Stimulated activated CD4-positive, alpha-beta T cell treated with anti-CD3 and anti-CD28 coated beads, Interleukin-12 subunit alpha, Interleukin-12 subunit beta, amount 100 ng/mL, for 4 hours (primary cell): ENCODE measurements around the gene DNAJB2.
"Not testable (repeated sequence)": the region's sequence is repeated elsewhere in the genome, so short reads cannot be mapped to it uniquely, and the experiment has no call there.

ENCODE experiments used
- DNase-seq: peaks from one replicate; pipeline ENCODE4 v3.0.0-alpha.2; 2020

The DNAJB2 gene

DNA sequence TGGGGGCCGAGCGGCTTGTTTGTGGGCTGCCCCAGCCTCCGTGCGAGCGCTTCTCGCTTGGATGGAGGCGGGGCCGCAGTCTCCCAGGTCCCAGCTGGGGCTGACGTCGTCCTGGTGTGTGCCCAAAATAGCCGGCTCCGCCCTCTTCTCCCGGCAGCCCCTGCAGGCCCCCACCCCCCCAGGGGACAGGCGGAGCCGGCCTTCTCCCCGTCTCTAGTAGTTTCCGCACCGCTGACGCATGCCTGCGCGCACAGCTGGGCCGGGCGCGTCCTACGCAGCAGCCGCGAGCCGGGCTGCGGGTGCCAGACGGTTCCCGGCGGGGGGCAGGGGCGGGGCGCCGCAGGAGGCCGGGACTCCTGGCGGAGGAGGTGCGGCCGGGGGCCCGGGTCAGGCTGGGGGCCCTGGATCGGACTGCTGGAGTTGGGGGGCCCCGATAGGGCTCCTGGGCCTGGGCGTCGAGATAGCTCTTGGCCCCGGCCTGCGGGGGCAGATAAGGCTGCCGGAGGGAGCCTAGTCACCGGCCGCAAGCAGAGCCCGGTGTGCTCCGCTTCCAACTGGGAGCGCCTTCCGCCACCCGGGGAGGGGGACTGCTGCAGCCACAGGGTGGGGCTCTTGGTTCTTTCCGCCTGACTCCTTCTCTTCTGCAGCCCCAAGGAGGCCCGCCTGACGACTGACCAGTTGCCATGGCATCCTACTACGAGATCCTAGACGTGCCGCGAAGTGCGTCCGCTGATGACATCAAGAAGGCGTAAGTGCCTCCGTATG lies at the start of gene DNAJB2:
Gene DNAJB2, plus strand, starts transcription at position 216 of the 765 bp plus-strand sequence. Its CDS starts 468 bp downstream, at position 684.
- peak; percentile 98 for DNase-seq

- peak; percentile 47 for DNase-seq
Measured at GRCh38 chr2:219230059-219230540, 49.1 kb upstream of the DNAJB2 start.

- no peak for DNase-seq
Measured at GRCh38 chr2:219234331-219234730, 44.8 kb upstream of the DNAJB2 start.

DNA sequence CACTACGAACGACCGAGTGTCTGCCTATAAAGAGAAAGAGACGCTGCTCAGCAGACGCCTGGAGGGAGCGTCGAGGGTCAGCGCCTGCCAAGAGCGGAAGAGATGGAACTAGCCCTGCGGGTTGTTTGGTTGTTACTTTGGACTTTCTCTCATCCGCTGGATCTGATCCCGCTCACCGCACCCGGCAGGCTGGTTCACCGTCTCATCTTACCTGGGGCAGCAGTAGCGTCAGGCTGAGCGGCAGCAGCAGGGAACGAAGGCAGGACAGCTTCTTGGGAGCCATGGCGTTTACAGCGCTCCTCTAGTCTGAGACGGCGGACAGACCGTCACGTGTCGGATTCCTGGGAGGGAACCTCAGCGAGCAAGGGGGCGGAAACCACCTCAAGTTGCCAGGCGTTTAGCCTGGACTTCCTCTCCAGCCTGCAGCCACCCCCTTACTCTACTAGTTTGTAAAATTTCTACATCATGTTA lies 35.8 kb upstream of the DNAJB2 start:
- DNase-seq: no peak

- no peak for DNase-seq
Measured at GRCh38 chr2:219244789-219245147, 34.4 kb upstream of the DNAJB2 start.

GRCh38 chr2:219245148-219245898 lies 33.8 kb upstream of the DNAJB2 start, which contains the start of the genes GLB1L and STK16:
Gene GLB1L, minus strand, starts transcription at chr2:219245444. Its CDS starts 1,871 bp downstream, at chr2:219243573.
Gene STK16, plus strand, starts transcription at chr2:219245479. Its CDS starts 521 bp downstream, at chr2:219246000.
- peak; percentile 88 for DNase-seq

DNA sequence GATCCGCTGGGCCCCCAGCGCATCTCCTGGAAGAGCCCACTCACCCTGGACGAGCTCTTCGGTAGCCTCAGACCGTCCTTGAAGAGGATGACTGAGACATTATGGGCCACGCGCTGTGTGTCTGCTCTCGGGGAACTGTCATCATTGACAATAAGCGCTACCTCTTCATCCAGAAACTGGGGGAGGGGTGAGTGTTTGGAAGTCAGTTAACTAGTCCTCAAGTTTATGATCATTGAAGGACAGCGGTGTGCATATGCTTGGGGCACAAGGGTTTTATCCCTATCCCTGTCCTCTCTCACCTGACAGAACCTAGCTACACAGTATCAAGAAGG lies 33.3 kb upstream of the DNAJB2 start:
- no peak for DNase-seq

DNA sequence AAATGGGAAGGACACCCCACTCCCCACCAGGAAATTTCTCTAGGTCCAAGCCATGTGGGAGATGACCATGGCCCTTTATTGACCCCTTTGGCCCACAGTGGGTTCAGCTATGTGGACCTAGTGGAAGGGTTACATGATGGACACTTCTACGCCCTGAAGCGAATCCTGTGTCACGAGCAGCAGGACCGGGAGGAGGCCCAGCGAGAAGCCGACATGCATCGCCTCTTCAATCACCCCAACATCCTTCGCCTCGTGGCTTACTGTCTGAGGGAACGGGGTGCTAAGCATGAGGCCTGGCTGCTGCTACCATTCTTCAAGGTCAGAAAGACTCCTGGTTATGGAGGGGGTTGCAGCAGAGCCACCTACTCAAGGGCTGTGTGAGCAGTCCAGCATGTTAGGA lies 32.6 kb upstream of the DNAJB2 start:
- DNase-seq: no peak

- DNase-seq: peak; percentile 49
Measured at GRCh38 chr2:219247678-219248642, 31.2 kb upstream of the DNAJB2 start.

- no peak for DNase-seq
Measured at GRCh38 chr2:219248845-219249202, 30.3 kb upstream of the DNAJB2 start.

DNA sequence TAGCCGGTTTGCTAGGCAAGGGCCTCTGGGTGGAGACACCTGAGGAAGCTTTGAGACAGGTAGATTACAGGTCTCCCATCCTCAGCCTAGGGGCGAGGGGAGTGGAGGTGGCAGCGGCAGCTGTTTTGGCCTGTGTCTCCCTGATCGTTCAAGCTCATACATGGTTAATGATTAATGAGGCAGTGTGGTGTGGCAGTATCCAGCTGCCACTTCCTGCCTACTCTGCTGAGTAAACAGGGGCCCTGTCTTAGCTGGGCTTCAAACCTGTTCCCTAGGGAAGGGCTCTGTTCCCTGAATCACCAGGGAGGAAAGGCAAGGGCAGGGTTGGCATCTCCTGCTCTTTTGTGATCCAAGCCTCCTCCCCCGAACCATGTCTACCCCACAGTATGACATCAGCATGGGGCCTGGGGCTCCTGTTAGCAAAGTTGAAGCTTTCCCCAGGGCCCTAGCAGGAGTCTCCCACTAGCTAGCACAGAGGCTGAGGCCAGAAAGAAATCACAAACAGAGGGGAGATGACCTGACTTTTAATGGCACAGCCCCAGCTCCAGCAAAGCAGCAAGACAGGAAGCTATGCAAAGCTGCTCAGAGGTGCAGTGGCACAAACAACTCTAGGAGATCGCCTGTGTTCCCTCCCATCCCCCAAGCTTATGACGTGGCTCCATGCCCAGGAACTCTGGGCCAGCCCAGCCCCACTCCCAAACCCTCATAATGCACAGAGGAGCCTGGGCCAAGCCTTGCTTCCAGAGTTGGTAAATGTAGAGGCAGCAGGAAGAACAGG lies 29.8 kb upstream of the DNAJB2 start:
- DNase-seq: no peak

DNA sequence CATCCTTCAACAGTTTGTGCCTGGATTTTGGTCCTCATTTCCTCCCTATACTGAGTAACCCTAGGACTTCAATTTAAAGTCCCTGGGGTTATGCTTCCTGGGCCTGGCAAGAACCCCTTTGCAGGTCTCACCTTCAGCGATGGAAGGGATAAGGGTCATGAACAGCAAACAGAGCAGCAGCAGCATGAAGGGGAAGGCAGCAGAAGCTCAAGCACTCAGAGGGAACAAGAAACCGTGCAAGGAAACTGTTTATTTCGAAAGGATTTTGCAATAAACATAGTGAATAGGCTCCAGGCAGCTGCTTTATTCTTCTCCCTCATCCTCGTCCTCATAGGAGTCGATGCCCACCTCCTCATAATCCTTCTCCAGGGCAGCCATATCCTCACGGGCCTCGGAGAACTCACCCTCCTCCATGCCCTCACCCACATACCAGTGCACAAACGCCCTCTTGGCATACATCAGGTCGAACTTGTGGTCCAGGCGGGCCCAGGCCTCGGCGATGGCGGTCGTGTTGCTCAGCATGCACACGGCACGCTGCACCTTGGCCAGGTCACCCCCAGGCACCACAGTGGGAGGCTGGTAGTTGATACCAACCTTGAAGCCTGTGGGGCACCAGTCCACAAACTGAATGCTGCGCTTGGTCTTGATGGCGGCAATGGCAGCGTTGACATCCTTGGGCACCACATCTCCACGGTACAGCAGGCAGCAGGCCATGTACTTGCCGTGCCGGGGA lies 29.0 kb upstream of the DNAJB2 start:
- no peak for DNase-seq

DNA sequence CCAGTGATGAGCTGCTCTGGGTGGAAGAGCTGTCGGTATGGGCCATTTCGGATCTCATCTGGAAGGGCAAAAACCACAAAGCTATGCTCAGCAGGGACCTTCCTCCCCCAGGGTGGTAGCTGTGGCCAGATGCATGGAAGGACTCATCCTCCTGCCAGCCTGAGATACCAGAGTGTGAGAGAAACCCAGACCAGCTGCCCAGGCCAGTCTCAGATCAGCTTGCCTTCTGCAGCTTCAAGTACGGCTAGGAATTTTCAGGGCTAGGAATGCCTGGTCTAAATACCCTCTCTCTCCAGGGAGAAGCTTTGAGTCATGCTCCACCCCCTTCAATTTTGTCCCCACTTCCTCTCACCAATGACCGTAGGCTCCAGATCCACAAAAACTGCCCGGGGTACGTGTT lies 27.5 kb upstream of the DNAJB2 start:
- DNase-seq: no peak

DNA sequence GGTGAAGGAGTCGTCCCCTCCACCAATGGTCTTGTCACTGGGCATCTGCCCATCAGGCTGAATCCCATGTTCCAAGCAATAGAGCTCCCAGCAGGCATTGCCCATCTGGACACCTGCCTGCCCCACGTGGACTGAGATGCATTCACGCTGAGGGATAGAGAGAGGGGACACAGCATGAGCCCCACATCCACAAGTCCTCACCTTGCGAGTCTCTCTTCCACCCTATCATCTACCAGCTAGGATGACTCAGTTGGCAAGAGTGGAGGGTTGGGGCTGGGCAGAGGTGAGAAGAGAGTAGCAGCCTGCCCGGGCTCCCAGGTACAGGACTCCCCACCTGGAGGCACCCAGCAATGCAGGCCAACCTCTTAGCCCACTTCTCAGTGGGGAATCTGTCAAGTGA lies 27.1 kb upstream of the DNAJB2 start:
- DNase-seq: no peak

DNA sequence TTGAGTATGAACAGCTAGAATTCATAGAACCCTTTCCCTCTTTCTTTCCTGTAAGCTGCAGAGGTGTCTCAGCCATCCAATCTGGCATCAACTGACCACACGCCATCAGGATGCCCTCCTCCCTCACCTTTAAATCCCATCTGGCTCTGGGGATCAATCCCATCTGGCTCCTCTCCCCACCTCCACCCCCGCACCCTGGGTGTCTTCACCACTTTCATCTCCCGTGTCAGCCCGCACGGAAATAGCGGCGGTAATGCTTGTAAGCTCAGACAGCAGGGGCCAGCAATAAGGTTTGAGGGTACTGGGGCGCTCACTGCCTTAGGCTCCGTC lies 26.6 kb upstream of the DNAJB2 start:
- DNase-seq: no peak

- DNase-seq: peak; percentile 35
Measured at GRCh38 chr2:219252900-219253752, 26.0 kb upstream of the DNAJB2 start, which contains the start of gene TUBA4B. Gene TUBA4B, plus strand, starts transcription at chr2:219253243. Its CDS starts 165 bp downstream, at chr2:219253408.

DNA sequence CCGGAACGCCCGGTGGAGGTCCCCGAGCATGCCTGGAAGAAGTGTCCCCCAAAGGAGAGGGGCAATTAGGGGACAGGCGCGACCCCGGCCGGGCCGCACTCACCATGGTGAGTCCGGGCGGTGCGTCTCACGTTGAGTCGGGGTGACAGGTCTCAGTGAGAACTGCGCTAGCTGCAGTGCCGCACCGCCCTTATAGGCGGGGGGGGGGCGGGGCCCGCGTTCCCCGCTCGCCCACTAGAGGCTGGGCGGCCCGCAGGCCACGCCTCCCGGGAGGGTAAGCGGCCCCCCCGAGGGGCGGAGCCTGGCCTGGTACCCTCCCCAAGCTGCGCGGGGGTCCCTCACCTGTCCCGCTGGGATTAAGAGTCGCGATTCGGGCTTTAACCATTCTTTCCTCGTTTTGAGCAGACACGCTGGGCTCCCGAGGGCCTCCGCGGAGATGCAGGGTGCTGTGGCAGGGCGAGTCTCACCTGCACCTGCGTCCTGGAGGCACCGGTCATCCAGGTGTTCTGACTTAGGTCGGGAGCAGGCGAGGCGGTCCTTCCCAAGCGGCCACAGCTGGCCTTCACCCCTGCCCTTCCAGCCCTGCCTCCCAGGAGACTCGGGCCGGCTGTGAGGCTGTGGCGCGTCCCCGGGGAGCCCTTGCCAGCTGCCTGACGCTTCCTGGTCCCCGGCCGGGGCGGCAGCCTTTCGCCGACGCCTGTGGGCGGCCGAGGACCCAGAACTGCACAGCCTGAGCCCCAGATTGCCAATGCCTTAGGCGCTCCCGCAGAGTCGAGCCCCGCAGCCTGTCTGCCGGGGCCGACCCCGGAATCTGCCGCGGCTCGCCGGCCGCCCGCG lies 25.2 kb upstream of the DNAJB2 start, which contains the start of gene TUBA4A:
Gene TUBA4A, minus strand, starts transcription at position 166 of the 837 bp plus-strand sequence. Its CDS starts 60 bp downstream, at position 106.
- peak; percentile 90 for DNase-seq

GRCh38 chr2:219254590-219255201 lies 24.5 kb upstream of the DNAJB2 start:
- peak; percentile 22 for DNase-seq

- DNase-seq: not testable (repeated sequence)
Measured at GRCh38 chr2:219258942-219259341, 20.2 kb upstream of the DNAJB2 start.
